ENCODE data around the gene ARL6IP5. TPM values are rescaled to one million over a fixed set of nuclear protein-coding genes. Genes with fewer than 3 reads are reported as not detected.

Gene ARL6IP5
- total and polyA plus RNA-seq, 8 donors, result 74.0 to 184 (median 102) TPM

DNA sequence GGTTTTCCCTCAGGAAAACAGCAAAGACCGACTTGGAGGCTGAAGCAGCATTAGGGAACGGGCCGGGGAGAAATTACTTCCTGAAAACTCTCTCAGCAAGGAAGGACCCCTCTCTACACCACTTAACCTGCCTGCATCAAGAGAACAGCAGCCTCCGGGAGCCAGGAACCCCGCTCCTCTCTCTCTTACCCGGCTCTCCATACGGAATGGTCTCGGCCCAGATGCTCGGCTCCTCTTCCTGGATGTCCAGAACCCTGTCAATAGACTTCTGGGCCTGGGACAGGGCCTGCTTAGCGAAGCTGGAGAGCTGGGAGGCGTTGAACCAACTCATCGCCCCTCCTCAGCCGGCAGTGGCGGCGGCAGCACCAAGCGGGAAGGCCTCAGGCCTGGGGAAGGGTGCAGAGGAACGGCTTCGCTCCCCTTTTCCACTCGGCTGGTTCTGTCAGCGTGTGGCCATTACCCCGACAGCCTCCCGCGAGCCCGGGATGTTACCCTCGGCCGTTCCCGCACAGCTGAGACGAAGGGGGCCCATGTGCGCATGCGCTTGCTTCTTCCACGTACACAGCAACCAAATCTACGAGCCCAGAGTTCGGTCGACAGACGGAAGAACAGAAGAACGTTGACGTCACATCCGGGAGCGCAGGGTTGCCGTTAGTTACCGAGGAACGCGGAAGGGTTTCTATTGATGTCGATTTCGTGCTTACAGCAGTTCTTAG is 32.8 kb upstream of the ARL6IP5 start, which contains the start of gene TMF1:
Gene TMF1 (minus strand): TSS at position 578 of the 716 bp plus-strand sequence. CDS start 247 bp downstream, at position 331.
- intact Hi-C loops (cut with DNase I), result no loop called here
- peaks cover 0 to 50% of the 10 kb centered on the region in 2 donors for H3K36me3 ChIP-seq
- no peaks in the 10 kb centered on the region for H3K9me3 ChIP-seq

DNA sequence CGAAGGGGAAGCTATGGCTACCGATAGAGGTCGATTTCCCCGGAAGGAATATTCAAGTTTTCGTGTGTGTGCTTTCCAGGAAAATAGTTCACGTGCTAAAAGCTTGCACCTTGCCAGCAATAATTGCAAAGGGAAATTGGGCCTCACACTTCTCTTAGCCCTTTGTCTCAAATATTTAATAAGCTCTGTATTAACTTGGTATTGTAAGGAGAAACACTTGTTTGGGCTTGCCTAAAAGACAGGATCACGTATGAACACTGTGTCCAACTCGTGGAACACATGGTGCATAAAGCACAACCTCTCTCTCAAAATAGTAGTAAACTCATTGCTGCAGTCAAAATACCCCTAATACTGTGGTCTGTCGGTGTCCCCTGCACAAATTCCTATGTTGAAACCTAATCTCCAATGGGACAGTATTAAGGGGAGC is 32.3 kb upstream of the ARL6IP5 start:
- ATAC-seq (peak; percentile 2), DNase-seq (peak in 1 of 4 donors; percentile 8)
- peaks cover 0 to 45% of the 10 kb centered on the region in 2 donors for H3K36me3 ChIP-seq
- H3K4me3 ChIP-seq, result peak overlapping the region; percentile 75 to 96
- H3K9me3 ChIP-seq, result no peaks in the 10 kb centered on the region
- H3K27me3 ChIP-seq, result no peaks in the 10 kb centered on the region
- peak overlapping the region; percentile 96 to 98 for H3K27ac ChIP-seq
- TF ChIP-seq CTCF (IDR thresholded peaks at IDR 0.05), result no peak
- intact Hi-C loops (cut with DNase I), result no loop called here
- peaks cover 20 to 44% of the 10 kb centered on the region in 2 donors for H3K4me1 ChIP-seq

More for the DNA sequence above, 32.8 kb upstream of the ARL6IP5 start, which contains the start of gene TMF1:
- no peak for TF ChIP-seq CTCF (IDR thresholded peaks at IDR 0.05)
- H3K4me3 ChIP-seq, result peak within 1 kb of the TSS; percentile 75 to 96
- DNase-seq (peak; percentile 98 to 99 (median 98)), ATAC-seq (peak; percentile 95)
- H3K27me3 ChIP-seq, result no peaks in the 10 kb centered on the region
- H3K4me1 ChIP-seq, result peaks cover 22 to 49% of the 10 kb centered on the region in 2 donors
- H3K27ac ChIP-seq, result peak within 1 kb of the TSS; percentile 96 to 98

DNA sequence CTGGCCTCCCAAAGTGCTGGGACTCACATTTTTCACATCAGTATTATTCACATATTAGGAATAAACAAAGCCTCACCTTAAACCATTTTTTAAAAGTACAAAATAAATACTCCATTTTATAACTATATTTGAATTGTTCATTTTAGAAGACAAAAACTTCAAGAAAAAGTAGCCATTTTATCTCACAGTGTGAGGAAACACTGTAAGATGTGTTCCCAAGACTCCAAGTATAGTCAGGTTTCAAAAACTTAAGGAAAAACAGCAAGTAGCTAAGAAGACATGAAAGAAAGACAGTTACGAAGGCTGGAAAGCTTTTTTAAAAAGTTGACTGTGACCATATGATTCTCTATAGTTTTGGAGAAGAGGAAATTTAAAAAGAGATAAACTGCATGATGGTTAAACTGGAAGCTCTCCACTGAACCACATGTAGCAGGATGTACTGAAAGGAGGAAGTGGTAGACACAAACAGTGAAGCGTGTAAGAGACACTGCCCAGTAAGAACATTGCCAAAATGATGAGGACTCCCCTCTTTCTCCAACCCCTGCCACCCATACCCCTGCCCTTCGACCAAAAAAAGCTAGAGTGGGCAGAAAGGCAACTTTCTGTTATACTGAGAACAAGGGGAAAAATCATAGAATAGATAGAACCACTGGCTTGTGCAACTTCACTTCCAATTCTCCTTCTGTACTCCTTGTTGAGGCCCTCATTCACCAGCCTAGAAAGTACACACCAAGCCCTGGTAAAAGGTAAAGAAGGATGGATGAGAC is 26.4 kb upstream of the ARL6IP5 start:
- intact Hi-C loops (cut with DNase I), result no loop called here
- TF ChIP-seq CTCF (IDR thresholded peaks at IDR 0.05), result no peak
- ATAC-seq (peak; percentile 36), DNase-seq (no peak)
- peak overlapping the region in 1 of 2 donors; percentile 50 for H3K27ac ChIP-seq
- no peaks in the 10 kb centered on the region for H3K4me1 ChIP-seq
- no peaks in the 10 kb centered on the region for H3K9me3 ChIP-seq
- no peak overlapping the region for H3K4me3 ChIP-seq
- H3K27me3 ChIP-seq, result no peaks in the 10 kb centered on the region
- peaks cover 0 to 81% of the 10 kb centered on the region in 2 donors for H3K36me3 ChIP-seq

DNA sequence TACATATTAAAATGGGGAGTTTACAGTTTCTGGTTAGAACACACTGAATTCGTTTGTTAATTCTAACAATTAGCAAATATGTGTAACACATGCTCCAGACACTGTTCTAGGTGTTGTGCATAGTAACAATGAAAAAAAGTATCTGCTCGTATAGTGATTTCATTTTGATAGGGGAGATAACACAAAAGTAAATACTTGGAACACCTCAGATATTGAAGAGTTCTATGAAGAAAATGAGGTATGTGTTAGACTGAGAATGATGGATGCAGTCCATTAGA is 25.9 kb upstream of the ARL6IP5 start:
- TF ChIP-seq CTCF (IDR thresholded peaks at IDR 0.05), result no peak
- no peak for ATAC-seq
- H3K27ac ChIP-seq, result peak overlapping the region in 1 of 2 donors; percentile 50

DNA sequence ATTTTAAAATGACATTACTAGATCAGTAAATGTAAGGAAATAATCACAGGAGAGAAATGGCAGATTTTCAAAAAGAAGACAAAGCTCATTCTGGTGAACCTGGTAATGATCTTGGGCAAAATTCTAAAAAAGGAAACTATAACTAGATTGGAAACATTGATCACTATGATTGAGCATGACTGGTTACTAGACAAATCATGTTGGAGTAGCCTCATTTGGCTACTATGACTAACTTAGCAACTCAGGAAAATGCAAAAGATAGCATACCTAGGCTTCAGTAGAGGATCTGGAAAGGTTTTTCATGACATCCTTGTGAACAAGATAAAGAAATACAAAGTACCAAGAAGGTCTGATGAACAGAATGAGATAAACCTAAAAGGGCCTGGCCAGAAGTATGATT is 25.0 kb upstream of the ARL6IP5 start:
- ATAC-seq (no peak), DNase-seq (no peak)
- no peak overlapping the region for H3K4me3 ChIP-seq
- H3K9me3 ChIP-seq, result no peaks in the 10 kb centered on the region
- H3K27me3 ChIP-seq, result no peaks in the 10 kb centered on the region
- intact Hi-C loops (cut with DNase I), result no loop called here
- no peak overlapping the region for H3K27ac ChIP-seq
- TF ChIP-seq CTCF (IDR thresholded peaks at IDR 0.05), result no peak
- H3K4me1 ChIP-seq, result no peaks in the 10 kb centered on the region
- peaks cover 0 to 69% of the 10 kb centered on the region in 2 donors for H3K36me3 ChIP-seq

More for the DNA sequence above, 25.9 kb upstream of the ARL6IP5 start:
- H3K27me3 ChIP-seq, result no peaks in the 10 kb centered on the region
- H3K36me3 ChIP-seq, result peaks cover 0 to 77% of the 10 kb centered on the region in 2 donors
- no peaks in the 10 kb centered on the region for H3K9me3 ChIP-seq
- no peak for DNase-seq
- H3K4me1 ChIP-seq, result no peaks in the 10 kb centered on the region
- H3K4me3 ChIP-seq, result no peak overlapping the region
- intact Hi-C loops (cut with DNase I), result no loop called here
